Glutamatergic neuron (in vitro differentiated cells): ENCODE results near the gene DCUN1D2. TPM values are rescaled to one million over a fixed set of nuclear protein-coding genes. Genes with fewer than 3 reads are reported as not detected.

Experiments used
- DNase-seq: peaks from one replicate; pipeline ENCODE4 v3.0.0; 2022
- H3K27ac Mint-ChIP-seq: one replicate; pipeline ENCODE4 v1.8.0; 2020; ENCODE audit warnings: mild to moderate bottlenecking, mixed read lengths, inconsistent platforms; ENCODE audit not compliant: unreplicated experiment
- H3K27me3 Mint-ChIP-seq: one replicate; pipeline ENCODE4 v1.8.0; 2020; ENCODE audit warnings: mild to moderate bottlenecking, moderate library complexity, mixed read lengths, inconsistent platforms; ENCODE audit not compliant: unreplicated experiment
- H3K36me3 Mint-ChIP-seq: one replicate; pipeline ENCODE4 v1.8.0; 2020; ENCODE audit warnings: mild to moderate bottlenecking, mixed read lengths, inconsistent platforms; ENCODE audit not compliant: unreplicated experiment
- H3K4me1 Mint-ChIP-seq: one replicate; pipeline ENCODE4 v1.8.0; 2020; ENCODE audit warnings: mild to moderate bottlenecking, low read depth, mixed read lengths, inconsistent platforms; ENCODE audit not compliant: unreplicated experiment
- H3K4me3 Mint-ChIP-seq: one replicate; pipeline ENCODE4 v1.8.0; 2020; ENCODE audit warnings: mild to moderate bottlenecking, mixed read lengths, inconsistent platforms; ENCODE audit not compliant: unreplicated experiment
- H3K9me3 Mint-ChIP-seq: one replicate; pipeline ENCODE4 v1.8.0; 2020; ENCODE audit warnings: mild to moderate bottlenecking, moderate library complexity, mixed read lengths, inconsistent platforms; ENCODE audit not compliant: unreplicated experiment
- total RNA-seq: library from RNA; stranded (reverse); fragmentation: NEBNext Ultra II Directional; extraction: Animal tissue kit (Norgen Biotek cat#: 25700); gene quantifications from one replicate; pipeline ENCODE4 v1.2.1, GENCODE V29; 2021; ENCODE audit not compliant: unreplicated experiment
- TF ChIP-seq, protein P1 (sequence below): fragments of 200-600 bp; sonication (generic); IDR thresholded peaks from one replicate; pipeline ENCODE4 v1.5.0; 2021; ENCODE audit not compliant: partially characterized antibody, unreplicated experiment

The DCUN1D2 gene
- total RNA-seq, 1 donor from 2014 or later, result 97.7 TPM

DNA sequence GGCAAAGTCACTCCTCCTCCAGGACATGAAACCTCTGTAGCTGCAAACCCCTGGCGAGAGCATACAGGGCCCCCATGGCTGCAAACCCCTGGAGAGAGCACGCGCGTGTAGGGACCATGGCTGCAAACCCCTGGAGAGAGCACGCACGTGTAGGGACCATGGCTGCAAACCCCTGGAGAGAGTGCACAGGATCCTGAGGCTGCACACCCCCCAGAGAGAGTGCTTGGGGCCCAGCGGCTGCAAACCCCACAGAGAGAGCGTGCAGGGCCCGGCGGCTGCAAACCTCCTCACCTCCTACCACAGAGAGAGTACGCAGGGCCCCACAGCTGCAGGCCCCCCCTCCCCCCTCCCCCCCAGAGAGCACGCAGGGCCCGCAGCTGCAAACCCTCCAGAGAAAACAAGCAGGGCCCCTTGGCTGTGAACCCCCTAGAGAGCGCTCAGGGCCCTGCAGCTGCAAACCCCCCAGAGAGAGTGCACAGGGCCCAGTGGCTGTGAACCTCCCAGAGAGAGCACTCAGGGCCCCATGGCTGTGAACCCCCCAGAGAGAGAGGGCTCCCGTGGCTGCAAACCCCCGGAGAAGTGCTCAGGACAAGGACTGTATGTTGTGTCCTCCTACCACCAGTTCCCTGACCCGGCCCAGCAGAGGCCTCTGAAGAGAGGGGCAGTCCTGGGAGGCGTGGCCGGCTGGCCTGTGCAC is 44.6 kb downstream of the DCUN1D2 start:
- TF ChIP-seq, protein P1, sequence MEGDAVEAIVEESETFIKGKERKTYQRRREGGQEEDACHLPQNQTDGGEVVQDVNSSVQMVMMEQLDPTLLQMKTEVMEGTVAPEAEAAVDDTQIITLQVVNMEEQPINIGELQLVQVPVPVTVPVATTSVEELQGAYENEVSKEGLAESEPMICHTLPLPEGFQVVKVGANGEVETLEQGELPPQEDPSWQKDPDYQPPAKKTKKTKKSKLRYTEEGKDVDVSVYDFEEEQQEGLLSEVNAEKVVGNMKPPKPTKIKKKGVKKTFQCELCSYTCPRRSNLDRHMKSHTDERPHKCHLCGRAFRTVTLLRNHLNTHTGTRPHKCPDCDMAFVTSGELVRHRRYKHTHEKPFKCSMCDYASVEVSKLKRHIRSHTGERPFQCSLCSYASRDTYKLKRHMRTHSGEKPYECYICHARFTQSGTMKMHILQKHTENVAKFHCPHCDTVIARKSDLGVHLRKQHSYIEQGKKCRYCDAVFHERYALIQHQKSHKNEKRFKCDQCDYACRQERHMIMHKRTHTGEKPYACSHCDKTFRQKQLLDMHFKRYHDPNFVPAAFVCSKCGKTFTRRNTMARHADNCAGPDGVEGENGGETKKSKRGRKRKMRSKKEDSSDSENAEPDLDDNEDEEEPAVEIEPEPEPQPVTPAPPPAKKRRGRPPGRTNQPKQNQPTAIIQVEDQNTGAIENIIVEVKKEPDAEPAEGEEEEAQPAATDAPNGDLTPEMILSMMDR, result no peak
- no peak overlapping the region for H3K27ac Mint-ChIP-seq
- H3K27me3 Mint-ChIP-seq, result no peaks in the 10 kb centered on the region
- no peak for DNase-seq
- peaks cover 2% of the 10 kb centered on the region for H3K9me3 Mint-ChIP-seq
- H3K4me1 Mint-ChIP-seq, result peaks cover 19% of the 10 kb centered on the region
- no peak overlapping the region for H3K4me3 Mint-ChIP-seq
- H3K36me3 Mint-ChIP-seq, result peaks cover 21% of the 10 kb centered on the region

DNA sequence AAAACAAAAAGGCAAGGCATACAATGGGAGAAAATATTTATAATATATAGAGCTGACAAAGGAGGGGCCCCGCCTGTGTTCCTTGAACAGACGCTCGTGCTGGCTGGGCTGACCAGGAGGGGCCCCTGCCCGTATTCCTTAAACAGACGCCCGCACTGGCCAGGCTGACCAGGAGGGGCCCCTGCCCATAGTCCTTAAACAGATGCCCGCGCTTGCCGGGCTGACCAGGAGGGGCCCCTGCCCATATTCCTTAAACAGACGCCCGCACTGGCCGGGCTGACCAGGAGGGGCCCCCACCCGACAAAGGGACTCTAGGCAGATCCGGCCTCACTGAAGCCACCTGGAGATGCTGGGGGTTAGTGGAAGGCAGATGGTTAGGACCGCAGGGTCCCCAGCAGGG is 46.5 kb downstream of the DCUN1D2 start:
- no peak overlapping the region for H3K4me3 Mint-ChIP-seq
- TF ChIP-seq, protein P1, result no peak
- peaks cover 2% of the 10 kb centered on the region for H3K9me3 Mint-ChIP-seq
- H3K27ac Mint-ChIP-seq, result no peak overlapping the region
- no peak for DNase-seq
- H3K36me3 Mint-ChIP-seq, result peaks cover 21% of the 10 kb centered on the region
- H3K27me3 Mint-ChIP-seq, result no peaks in the 10 kb centered on the region
- peaks cover 6% of the 10 kb centered on the region for H3K4me1 Mint-ChIP-seq

DNA sequence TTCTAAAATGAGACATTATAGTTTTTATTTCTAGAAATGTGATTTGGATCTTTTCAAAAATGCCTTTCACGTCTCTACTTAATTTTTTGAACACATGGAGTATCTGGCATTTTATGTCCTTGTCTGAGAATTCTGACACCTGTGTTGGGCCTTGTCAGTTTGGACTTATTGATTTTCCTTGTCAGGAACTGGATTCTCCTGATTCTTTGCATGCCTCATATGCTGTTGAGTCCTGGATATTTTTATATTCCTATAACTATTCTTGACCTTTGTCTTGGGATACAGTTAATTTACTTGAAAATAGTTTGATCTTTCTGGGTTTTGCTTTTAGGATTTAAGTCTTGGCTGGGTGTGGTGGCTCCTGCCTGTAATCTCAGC is 47.5 kb downstream of the DCUN1D2 start:
- H3K36me3 Mint-ChIP-seq, result peaks cover 21% of the 10 kb centered on the region
- TF ChIP-seq, protein P1, result no peak
- no peak overlapping the region for H3K27ac Mint-ChIP-seq
- H3K9me3 Mint-ChIP-seq, result peaks cover 2% of the 10 kb centered on the region
- peaks cover 4% of the 10 kb centered on the region for H3K4me1 Mint-ChIP-seq
- H3K4me3 Mint-ChIP-seq, result no peak overlapping the region
- H3K27me3 Mint-ChIP-seq, result no peaks in the 10 kb centered on the region
- no peak for DNase-seq

DNA sequence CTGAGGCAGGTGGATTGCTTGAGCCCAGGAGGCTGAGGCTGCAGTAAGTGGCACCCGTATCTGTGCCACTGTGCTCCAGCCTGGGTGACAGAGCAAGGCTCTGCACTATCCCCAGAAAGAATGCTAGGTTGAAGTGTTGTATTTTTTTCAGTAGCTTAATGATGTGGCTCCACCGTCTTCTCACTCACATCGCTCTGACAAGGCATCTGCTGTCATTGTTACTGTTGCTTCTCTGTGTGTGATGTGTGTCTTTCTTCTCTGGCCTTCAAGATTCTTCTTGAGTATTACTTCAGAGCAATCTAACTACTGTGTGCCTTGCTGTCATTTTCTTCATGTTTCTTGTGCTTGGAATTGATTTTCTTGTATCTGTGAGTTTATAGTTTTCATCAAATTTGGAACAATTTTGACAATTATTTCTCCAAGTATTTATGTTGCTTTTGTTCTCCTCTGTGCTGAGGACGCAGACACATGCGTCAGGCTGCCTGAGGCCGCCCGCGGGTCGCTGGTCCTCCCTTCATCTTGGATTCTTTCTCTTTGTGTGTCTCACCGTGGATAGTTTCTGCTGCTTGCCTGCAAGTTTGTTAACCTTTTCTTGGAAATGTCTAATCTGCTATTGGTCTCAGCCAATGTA is 48.0 kb downstream of the DCUN1D2 start:
- DNase-seq, result no peak
- no peak overlapping the region for H3K4me3 Mint-ChIP-seq
- H3K27me3 Mint-ChIP-seq, result peaks cover 1% of the 10 kb centered on the region
- peaks cover 4% of the 10 kb centered on the region for H3K4me1 Mint-ChIP-seq
- TF ChIP-seq, protein P1, result no peak
- peaks cover 2% of the 10 kb centered on the region for H3K9me3 Mint-ChIP-seq
- H3K36me3 Mint-ChIP-seq, result peaks cover 17% of the 10 kb centered on the region
- no peak overlapping the region for H3K27ac Mint-ChIP-seq

DNA sequence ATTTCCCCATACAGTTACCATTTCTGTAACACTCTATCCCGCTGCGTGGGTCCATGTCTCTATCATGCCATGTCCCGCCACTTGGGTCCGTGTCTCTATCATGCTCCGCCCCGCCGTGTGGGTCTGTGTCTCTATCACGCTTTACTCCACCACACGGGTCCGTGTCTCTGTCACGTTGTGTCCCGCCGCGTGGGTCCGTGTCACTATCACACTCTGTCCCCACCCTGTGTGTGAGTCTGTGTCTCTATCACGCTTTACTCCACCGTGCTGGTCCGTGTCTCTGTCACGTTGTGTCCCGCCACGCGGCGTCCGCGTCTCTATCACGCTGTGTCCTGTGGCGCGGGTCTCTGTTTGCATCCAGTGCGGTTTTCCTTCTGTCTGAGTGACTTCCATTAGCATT is 48.9 kb downstream of the DCUN1D2 start:
- peaks cover 17% of the 10 kb centered on the region for H3K36me3 Mint-ChIP-seq
- H3K27me3 Mint-ChIP-seq, result peaks cover 3% of the 10 kb centered on the region
- TF ChIP-seq, protein P1, result no peak
- no peak overlapping the region for H3K27ac Mint-ChIP-seq
- peaks cover 2% of the 10 kb centered on the region for H3K9me3 Mint-ChIP-seq
- H3K4me3 Mint-ChIP-seq, result no peak overlapping the region
- peaks cover 4% of the 10 kb centered on the region for H3K4me1 Mint-ChIP-seq
- DNase-seq, result no peak
